GM18519 (cell line): ENCODE measurements around the gene L3MBTL4.

Source experiments
- ATAC-seq: cut with Tn5 transposase; IDR thresholded peaks from one replicate; pipeline ENCODE4 v1.9.1; 2021; ENCODE audit warnings: mild to moderate bottlenecking, moderate library complexity; ENCODE audit not compliant: unreplicated experiment, low FRiP score

L3MBTL4 gene

DNA sequence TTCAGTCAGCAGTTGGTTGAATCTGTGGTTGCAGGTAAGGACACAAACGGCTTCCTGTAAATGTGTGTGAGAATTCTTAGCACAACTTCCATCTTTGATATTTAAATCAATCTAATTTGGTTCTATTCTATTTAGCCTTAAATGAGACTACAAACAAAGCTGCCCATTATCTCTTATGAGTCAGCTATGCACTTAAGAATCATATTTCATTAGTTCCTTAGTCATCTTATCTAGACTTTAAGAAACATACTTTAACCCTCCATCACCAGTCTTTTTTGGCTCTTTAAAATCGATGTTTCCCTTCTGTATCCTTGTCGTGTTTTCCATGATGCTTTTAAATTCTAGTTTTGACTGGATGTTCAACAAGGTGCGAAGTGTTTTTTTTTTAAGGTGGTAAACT, 405.0 kb downstream of the L3MBTL4 start:
- no peak for ATAC-seq

- peak; percentile 89 for ATAC-seq
These were observed 410.0 kb downstream of the L3MBTL4 start for GRCh38 chr18:6004683-6005082.

DNA sequence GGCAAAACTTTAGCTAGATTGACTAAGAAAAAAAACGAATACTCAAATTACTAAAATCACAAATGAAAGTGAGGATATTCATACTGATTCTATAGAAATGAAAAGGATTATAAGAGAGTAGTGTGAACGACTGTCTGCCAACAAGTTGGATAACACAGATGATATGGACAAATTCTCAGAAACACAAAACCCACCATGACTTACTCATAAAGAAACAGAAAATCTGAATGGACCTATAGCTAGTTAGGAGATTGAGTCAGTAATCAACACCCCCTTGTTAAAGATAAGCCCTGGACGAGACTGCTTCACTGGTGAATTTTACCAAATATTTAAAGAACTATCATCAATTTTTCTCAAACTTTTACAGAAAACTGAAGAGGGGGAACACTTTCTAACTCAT, 410.6 kb downstream of the L3MBTL4 start:
- ATAC-seq: peak; percentile 54

- ATAC-seq: no peak
These were observed 412.8 kb downstream of the L3MBTL4 start for GRCh38 chr18:6001867-6002266.

GRCh38 chr18:5998907-5999306, 415.8 kb downstream of the L3MBTL4 start:
- peak; percentile 97 for ATAC-seq

- ATAC-seq: no peak
These were observed 416.4 kb downstream of the L3MBTL4 start for GRCh38 chr18:5998166-5998881.

- ATAC-seq: no peak
These were observed 417.4 kb downstream of the L3MBTL4 start for GRCh38 chr18:5997361-5997760.

GRCh38 chr18:5995626-5996025, 419.1 kb downstream of the L3MBTL4 start:
- ATAC-seq: no peak

DNA sequence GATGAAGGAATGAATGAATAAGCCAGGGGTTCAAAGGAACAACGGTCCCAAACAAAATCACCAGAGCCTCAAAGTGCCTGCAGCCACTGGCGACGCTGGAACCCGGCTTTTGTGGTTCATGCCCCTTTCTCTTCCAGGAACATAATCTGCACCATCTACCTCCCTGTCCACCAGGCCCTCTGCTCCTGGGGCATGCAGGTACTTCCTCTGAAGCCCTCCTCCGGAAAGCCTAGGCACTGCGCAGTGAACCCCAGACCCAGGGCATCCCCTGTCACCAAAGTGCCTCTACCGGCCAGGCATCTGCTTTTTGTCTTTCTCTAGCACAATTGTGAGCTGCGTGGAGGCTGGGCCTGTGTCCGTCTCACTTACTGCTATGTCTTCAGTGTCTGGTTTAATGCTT, 420.8 kb downstream of the L3MBTL4 start:
- no peak for ATAC-seq

GRCh38 chr18:5992381-5992780, 422.3 kb downstream of the L3MBTL4 start:
- no peak for ATAC-seq

- no peak for ATAC-seq
These were observed 427.5 kb downstream of the L3MBTL4 start for GRCh38 chr18:5987249-5987648.

DNA sequence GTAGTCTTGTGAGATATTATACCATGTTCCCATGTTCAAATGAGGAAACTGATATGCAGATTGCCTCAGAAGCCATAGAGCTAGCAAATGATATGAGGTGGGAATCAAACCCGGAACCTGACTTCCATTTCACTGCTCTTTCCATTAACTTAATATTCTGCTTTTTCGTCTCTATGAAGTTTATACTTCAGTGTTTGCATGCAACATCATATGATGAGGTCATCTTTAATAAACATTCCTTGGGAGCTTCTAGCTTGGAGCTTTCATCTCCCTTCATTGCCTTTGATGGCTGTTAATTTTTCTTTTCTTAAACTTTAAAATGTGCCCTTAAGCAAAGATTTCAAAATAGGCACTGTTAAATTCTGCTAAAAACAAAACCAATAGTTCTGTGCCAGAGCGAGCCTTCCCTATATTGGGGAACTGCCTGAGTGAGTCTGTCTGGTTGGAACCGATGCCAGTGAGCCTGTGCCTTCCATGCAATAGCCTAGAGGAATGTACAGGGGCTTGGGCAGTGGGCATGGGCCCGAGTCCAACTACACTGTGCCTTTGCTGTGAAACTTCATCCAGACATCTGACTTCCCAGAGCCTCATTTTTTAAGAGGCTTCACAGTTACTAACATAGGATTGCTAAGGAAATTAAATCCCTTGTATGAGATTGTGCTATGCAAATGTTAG, 428.3 kb downstream of the L3MBTL4 start:
- no peak for ATAC-seq

DNA sequence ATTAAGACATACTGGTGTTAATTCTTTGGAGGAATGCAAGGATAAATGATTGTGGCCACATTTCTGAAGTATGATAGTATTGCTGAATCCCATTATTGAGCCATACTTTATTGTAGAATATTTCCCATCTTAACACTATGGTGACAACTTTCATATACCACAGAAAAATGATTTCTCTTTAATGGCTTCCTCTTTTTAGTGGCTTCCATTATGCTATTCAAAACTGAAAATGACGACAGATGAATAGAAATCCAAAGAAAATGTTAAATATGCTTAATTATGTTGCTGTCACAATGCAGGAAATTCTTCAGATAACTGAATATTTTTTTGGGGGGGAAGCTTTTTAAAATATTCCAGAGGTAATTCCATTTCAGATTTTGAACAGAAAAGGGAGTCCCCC, 430.5 kb downstream of the L3MBTL4 start:
- ATAC-seq: no peak

DNA sequence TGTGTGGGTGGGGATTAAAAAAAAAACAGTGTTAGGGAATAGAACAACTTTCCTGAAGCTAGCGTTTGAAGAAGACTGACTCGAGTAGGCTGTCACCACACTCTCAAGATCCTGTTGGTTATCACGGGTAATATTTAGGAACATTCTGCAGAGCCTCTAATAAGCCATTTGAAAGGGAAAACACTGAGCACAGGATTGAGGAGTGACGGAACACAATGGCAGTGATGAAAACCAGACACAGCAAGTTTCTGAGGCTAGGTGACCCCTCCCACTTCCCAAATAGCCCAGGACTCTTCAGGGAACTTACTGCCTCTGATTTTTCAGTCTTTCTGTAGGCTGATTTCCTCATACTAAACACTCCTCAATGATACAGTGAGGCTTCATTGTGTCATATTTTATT, 431.2 kb downstream of the L3MBTL4 start:
- ATAC-seq: no peak

- ATAC-seq: peak; percentile 50
These were observed 432.4 kb downstream of the L3MBTL4 start for GRCh38 chr18:5982332-5982731.

DNA sequence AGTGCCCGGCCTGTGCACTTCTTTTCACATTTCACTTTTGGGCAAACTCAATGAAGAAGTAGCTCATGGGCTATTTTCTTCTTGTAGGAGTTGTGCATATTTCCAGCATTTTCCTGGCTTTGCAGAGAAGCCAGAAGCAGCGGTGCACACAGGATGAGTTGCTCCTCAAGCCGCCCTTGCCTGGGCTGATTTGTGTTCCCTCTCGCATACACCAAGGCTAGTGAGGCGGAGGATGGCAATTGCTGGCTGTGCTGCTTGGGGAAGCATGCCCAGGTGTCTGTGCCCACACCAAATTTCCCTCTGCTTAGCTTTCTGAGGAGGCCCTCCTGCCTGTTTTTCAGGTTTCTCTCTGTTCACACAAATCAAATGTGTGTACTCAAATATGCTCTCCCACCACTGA, 434.0 kb downstream of the L3MBTL4 start:
- ATAC-seq: no peak

DNA sequence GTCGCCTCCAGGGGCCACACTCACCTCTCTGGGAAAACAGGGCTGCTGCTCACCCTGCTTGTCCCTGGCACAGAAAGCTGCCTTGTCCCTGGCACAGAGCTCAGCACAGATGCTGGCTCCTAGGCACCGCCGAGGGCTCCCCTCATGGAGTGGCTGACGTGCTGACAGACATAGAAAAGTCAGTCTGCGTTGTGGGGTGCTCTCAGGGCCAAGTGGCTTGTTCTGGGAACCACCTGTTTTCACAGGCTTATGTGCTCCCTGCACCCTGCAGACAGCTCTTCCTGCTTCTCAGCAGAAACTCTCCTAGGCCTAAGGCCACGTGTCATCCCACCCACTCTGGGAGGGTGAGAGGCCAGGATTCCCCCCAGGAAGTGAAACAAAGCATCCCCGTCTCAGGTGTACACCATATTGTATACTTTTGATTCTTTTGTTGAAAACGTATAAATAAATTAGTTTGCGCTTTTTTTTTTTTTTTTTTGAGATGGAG, 434.7 kb downstream of the L3MBTL4 start:
- peak; percentile 57 for ATAC-seq

GRCh38 chr18:5979176-5979888, 435.4 kb downstream of the L3MBTL4 start:
- ATAC-seq: no peak

- ATAC-seq: no peak
These were observed 437.7 kb downstream of the L3MBTL4 start for GRCh38 chr18:5977022-5977421.

DNA sequence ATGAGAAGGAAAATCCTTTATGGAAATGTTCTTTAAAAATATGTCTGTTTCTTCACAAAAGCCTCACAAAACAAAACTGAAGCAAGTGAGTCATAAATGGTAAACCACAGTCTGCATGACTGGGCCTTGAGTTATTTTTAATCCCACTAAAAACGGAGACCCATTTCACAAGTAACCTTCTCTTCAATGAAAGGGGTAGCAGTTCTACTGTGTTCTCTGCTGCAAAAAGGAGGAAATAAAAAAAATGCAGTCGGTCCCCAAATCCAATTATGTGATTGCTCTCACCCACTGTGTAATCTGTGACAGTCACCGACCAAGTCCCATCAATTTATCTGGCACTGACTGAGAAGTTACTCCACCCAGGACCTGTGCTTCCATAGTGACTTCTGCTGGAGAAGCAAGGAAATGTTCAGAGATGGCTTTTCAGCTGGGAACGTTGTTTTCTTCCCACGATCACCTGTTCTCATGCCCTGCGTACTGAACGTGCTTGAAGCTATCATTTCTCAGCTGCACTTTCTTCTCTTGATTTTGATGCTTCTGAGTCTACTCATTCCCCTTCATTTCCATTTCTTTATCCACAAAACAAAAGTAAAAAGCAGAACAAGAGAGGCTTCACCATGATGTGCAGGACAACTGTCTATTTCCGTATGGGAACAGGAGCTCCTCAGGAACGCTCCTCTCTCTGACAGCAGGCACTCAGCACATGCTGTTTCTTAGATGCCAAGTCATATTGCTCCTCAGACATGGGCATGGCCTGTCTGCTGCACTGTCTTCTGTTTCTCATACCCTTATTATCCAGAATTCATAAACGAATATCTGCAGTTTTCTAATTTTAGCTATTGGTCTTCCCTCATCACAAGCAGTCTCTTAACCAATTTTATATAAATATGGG, 439.4 kb downstream of the L3MBTL4 start:
- peak; percentile 62 for ATAC-seq
